OCI-LY3 (cell line): Measurements from ENCODE around the gene ESYT2.

ENCODE experiments used
- EZH2phosphoT487 ChIP-seq: fragments of 200-600 bp; shearing (Covaris generic); IDR thresholded peaks from 2 replicates; pipeline ENCODE4 v1.6.1; 2018; ENCODE audit warnings: antibody characterized with exemption, mixed run types, low read depth
- TF ChIP-seq, protein P1 (sequence below): fragments of 200-600, 300-600 bp; sonication (generic); IDR thresholded peaks from 2 replicates; pipeline ENCODE4 v1.5.1; 2014; ENCODE audit warnings: antibody characterized with exemption, low read length, low read depth

DNA sequence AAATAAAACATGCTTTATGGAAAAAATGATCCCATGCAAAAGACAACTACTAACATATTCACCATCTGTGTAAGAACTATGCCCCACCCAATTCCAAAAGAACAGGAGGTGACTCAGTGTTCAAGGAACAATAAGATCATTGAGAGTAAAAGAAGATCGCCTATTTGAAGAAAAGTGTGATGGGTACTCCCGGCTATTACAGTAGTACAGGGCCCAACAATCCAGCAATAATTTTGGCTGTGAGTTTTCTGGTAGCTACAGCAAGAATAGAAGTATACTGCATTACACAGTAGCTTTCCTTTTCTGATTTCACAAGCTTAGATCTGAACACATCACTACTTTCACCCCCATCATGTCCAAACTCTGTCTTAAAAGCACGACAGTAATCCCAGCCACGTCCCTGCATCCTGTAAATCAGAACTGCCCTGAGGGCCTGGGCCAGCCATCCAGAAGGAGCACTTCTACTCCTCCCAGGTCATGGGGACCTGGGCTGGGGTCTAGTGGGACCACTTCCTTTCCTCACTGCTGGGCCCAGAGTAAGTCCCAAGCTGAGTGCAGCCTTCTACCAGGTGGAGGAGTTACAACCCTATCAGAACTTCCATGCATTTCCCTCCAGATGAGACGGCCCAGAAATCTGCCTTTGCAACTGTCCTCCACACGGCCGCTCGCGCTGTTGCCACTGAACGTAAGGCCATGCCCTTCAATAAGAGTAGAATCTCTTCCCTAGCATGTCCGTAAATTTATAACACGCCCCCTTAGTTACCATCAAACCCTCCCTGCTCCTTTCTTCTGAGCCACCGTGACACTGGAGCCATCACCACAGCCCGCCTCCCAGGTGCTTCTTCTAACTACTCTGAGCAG is 7.9 kb downstream of the ESYT2 start:
- TF ChIP-seq, protein P1, sequence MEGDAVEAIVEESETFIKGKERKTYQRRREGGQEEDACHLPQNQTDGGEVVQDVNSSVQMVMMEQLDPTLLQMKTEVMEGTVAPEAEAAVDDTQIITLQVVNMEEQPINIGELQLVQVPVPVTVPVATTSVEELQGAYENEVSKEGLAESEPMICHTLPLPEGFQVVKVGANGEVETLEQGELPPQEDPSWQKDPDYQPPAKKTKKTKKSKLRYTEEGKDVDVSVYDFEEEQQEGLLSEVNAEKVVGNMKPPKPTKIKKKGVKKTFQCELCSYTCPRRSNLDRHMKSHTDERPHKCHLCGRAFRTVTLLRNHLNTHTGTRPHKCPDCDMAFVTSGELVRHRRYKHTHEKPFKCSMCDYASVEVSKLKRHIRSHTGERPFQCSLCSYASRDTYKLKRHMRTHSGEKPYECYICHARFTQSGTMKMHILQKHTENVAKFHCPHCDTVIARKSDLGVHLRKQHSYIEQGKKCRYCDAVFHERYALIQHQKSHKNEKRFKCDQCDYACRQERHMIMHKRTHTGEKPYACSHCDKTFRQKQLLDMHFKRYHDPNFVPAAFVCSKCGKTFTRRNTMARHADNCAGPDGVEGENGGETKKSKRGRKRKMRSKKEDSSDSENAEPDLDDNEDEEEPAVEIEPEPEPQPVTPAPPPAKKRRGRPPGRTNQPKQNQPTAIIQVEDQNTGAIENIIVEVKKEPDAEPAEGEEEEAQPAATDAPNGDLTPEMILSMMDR: no peak
- TF ChIP-seq EZH2phosphoT487: no peak
